Astrocyte (in vitro differentiated cells and primary cell): ENCODE measurements around the gene ATG4A.

Experiments used
- EZH2 ChIP-seq: IDR thresholded peaks from 2 replicates; pipeline ENCODE4 v1.6.1; 2012; ENCODE audit warnings: mild to moderate bottlenecking, low read length, inconsistent platforms; ENCODE audit not compliant: insufficient read depth
- TF ChIP-seq, protein P1 (sequence below): IDR thresholded peaks from 2 replicates; pipeline ENCODE4 v1.5.1; 2011; ENCODE audit warnings: low read depth, mild to moderate bottlenecking, inconsistent platforms, low read length, moderate library complexity; ENCODE audit not compliant: insufficient read depth

DNA sequence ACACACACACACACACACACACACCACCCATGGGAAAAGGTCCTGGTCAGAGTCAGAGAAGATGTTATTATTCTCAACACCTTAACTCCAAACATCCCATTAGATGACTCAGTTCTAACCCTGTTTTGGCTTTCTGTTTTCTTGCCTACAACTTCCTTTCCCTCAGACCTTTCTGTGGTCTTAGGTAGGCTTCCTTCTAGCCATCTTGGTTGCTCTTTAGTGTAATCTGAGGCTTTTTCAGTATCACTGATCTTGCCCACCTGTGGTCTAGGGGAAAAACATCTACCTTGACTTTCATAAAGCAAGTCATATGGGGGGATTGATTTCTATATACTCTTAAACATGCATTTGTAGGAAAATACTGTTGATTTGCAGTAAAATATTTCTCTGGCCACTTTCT, 56.9 kb downstream of the ATG4A start:
- TF ChIP-seq, protein P1, sequence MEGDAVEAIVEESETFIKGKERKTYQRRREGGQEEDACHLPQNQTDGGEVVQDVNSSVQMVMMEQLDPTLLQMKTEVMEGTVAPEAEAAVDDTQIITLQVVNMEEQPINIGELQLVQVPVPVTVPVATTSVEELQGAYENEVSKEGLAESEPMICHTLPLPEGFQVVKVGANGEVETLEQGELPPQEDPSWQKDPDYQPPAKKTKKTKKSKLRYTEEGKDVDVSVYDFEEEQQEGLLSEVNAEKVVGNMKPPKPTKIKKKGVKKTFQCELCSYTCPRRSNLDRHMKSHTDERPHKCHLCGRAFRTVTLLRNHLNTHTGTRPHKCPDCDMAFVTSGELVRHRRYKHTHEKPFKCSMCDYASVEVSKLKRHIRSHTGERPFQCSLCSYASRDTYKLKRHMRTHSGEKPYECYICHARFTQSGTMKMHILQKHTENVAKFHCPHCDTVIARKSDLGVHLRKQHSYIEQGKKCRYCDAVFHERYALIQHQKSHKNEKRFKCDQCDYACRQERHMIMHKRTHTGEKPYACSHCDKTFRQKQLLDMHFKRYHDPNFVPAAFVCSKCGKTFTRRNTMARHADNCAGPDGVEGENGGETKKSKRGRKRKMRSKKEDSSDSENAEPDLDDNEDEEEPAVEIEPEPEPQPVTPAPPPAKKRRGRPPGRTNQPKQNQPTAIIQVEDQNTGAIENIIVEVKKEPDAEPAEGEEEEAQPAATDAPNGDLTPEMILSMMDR = no peak
- TF ChIP-seq EZH2 = no peak
